ENCODE measurements around the gene KLF13. TPM values are rescaled to one million over a fixed set of nuclear protein-coding genes. Genes with fewer than 3 reads are reported as not detected.
A peak's percentile ranks its signal among the peaks of the same experiment; 100 is the strongest.

KLF13 gene
- total RNA-seq, 1 donor from 2014 or later: 67.7 TPM

DNA sequence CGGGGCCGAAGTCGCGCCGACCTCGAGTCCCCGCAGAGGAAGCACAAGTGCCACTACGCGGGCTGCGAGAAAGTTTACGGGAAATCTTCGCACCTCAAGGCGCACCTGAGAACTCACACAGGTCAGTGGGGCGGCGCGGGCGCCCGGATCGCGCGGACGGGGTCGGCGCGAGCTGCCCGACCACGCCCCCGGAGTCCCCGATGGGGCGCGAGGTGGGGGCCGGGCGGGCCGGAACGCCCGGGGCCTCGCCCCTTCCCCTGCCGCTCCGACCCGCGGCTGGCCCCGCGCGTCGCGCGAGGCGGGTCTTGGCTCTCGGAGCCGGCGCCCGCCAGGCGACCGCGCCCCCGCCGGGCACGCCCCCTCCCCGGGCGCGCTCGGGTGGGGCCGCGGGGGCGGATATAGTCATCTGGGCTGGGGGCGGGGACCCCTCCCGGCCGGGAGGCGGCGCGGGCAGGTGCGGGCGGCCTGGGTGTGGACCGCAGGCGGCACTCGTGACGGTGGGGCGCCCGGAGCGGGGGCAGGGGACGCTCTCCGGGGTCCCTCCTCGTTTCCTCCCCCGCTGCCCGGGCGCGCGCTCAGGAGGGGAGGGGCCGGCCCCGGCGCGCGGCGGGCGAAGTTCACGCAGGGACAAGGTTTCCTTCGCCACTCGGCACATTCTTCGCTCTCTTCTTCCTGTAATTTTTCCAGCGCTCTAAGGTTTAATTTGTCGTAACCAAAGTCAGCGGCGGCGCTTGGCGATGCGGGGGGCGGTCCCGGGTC lies 1.2 kb downstream of the KLF13 start:
- no peaks in the 10 kb centered on the region for H3K27me3 ChIP-seq (ENCODE audit: control insufficient read depth, insufficient read depth, low read length)
- DNase-seq (ENCODE audit: low read depth): no peak
- TF ChIP-seq CTCF (IDR thresholded peaks at IDR 0.05; ENCODE audit: insufficient read depth, low read length, poor library complexity, severe bottlenecking): no peak

GRCh38 chr15:31328428-31328968 lies 1.9 kb downstream of the KLF13 start:
- H3K27me3 ChIP-seq (ENCODE audit: control insufficient read depth, insufficient read depth, low read length): no peaks in the 10 kb centered on the region
- no peaks in the 10 kb centered on the region for H3K36me3 ChIP-seq (ENCODE audit: control insufficient read depth, insufficient read depth, low read length)
- H3K4me3 ChIP-seq (ENCODE audit: low read depth, low read length): peak overlapping the region; percentile 66
- no peak for DNase-seq (ENCODE audit: low read depth)
- TF ChIP-seq CTCF (IDR thresholded peaks at IDR 0.05; ENCODE audit: insufficient read depth, low read length, poor library complexity, severe bottlenecking): no peak

More for the DNA sequence above, 1.2 kb downstream of the KLF13 start:
- Histone ChIP-seq H3K4me3 (ENCODE audit: low read depth, low read length) (peak overlapping the region; percentile 66), H3K36me3 (ENCODE audit: control insufficient read depth, insufficient read depth, low read length) (no peaks in the 10 kb centered on the region)

- TF ChIP-seq CTCF (IDR thresholded peaks at IDR 0.05; ENCODE audit: insufficient read depth, low read length, poor library complexity, severe bottlenecking): no peak
- no peaks in the 10 kb centered on the region for H3K36me3 ChIP-seq (ENCODE audit: control insufficient read depth, insufficient read depth, low read length)
- H3K4me3 ChIP-seq (ENCODE audit: low read depth, low read length): peak overlapping the region; percentile 66
- DNase-seq (ENCODE audit: low read depth): no peak
- no peaks in the 10 kb centered on the region for H3K27me3 ChIP-seq (ENCODE audit: control insufficient read depth, insufficient read depth, low read length)
These were observed 2.5 kb downstream of the KLF13 start for GRCh38 chr15:31328969-31329639.

DNA sequence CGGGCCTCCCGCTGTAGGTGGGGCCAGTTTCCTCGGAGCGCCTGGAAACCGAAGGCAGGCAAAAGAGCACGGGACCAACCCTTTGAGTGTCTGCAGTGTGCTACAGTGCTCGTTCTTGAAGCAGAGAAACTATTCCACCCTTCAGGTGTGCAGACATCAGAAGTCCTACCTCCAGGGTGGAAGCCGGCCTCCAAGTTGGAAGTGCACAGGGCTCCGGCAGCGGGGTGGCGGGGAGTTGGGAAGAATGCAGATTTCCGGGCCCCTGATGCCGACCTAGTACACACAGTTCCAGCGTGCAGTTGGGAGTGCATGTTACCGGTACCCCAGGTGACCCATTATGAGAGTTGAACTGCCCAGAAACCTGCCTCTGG lies 3.0 kb downstream of the KLF13 start:
- no peak overlapping the region for H3K4me3 ChIP-seq (ENCODE audit: low read depth, low read length)
- no peak for DNase-seq (ENCODE audit: low read depth)
- no peaks in the 10 kb centered on the region for H3K36me3 ChIP-seq (ENCODE audit: control insufficient read depth, insufficient read depth, low read length)
- no peaks in the 10 kb centered on the region for H3K27me3 ChIP-seq (ENCODE audit: control insufficient read depth, insufficient read depth, low read length)
- no peak for TF ChIP-seq CTCF (IDR thresholded peaks at IDR 0.05; ENCODE audit: insufficient read depth, low read length, poor library complexity, severe bottlenecking)

GRCh38 chr15:31330111-31330785 lies 3.6 kb downstream of the KLF13 start:
- no peak for TF ChIP-seq CTCF (IDR thresholded peaks at IDR 0.05; ENCODE audit: insufficient read depth, low read length, poor library complexity, severe bottlenecking)
- no peak for DNase-seq (ENCODE audit: low read depth)
- Histone ChIP-seq H3K27me3 (ENCODE audit: control insufficient read depth, insufficient read depth, low read length) (no peaks in the 10 kb centered on the region), H3K36me3 (ENCODE audit: control insufficient read depth, insufficient read depth, low read length) (no peaks in the 10 kb centered on the region), H3K4me3 (ENCODE audit: low read depth, low read length) (no peak overlapping the region)

Measured in kidney epithelial cell (primary cell).